AG09309 (cell line): ENCODE measurements around the gene FRMD4A.

Source experiments
- DNase-seq: peaks from one replicate; pipeline ENCODE4 v3.0.0-alpha.2; 2010; ENCODE audit warnings: low read depth
- H3K4me3 ChIP-seq: 2 replicates; pipeline ENCODE4 v1.5.1; 2011; ENCODE audit warnings: mild to moderate bottlenecking, low read depth, low read length, moderate library complexity; ENCODE audit not compliant: control insufficient read depth
- TF ChIP-seq, protein P1 (sequence below): IDR thresholded peaks from 2 replicates; pipeline ENCODE4 v1.5.1; 2011; ENCODE audit warnings: mild to moderate bottlenecking, low read depth, low read length, inconsistent platforms; ENCODE audit not compliant: insufficient read depth, control insufficient read depth; ENCODE audit errors: missing control alignments

Gene FRMD4A

DNA sequence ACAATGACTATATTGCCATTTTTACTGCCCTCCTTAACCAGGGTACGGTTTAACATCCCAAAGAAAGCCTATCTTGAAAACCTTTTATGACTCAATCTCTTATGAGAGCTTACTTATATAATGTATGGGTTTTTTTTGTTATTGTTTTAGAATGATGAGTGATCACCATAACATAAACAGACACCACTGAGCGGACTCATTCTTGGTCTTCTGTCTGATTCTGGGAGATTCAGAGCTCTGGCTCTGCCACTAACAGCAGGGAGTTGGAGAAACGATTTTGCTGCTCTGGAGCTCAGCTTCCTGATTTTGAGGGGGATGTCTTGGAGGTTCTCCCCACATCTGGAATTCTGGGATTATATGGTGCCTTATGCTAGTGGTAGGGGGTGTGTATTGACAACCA, 244.1 kb downstream of the FRMD4A start:
- no peak for DNase-seq
- H3K4me3 ChIP-seq, result no peak overlapping the region
- TF ChIP-seq, protein P1, sequence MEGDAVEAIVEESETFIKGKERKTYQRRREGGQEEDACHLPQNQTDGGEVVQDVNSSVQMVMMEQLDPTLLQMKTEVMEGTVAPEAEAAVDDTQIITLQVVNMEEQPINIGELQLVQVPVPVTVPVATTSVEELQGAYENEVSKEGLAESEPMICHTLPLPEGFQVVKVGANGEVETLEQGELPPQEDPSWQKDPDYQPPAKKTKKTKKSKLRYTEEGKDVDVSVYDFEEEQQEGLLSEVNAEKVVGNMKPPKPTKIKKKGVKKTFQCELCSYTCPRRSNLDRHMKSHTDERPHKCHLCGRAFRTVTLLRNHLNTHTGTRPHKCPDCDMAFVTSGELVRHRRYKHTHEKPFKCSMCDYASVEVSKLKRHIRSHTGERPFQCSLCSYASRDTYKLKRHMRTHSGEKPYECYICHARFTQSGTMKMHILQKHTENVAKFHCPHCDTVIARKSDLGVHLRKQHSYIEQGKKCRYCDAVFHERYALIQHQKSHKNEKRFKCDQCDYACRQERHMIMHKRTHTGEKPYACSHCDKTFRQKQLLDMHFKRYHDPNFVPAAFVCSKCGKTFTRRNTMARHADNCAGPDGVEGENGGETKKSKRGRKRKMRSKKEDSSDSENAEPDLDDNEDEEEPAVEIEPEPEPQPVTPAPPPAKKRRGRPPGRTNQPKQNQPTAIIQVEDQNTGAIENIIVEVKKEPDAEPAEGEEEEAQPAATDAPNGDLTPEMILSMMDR, result no peak

DNA sequence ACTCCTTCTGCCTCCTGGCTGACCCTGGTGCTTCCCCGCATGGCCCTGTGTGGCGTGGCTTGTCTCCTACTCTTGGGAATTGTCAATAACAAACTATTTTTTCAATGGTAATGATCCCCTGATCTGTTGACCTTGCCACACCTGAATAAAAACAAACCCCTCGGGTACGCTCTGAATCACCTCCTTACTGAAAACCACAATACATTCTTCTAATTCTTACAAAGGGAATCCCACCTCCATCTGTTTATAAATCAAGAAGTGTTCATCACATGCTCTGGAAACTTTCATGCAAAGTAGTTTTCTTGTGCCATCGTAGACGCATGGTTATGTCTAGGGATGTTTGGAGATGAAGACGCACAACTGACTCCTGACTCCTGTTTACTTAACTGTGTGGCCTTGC, 245.8 kb downstream of the FRMD4A start:
- no peak overlapping the region for H3K4me3 ChIP-seq
- TF ChIP-seq, protein P1, result no peak
- DNase-seq, result no peak

DNA sequence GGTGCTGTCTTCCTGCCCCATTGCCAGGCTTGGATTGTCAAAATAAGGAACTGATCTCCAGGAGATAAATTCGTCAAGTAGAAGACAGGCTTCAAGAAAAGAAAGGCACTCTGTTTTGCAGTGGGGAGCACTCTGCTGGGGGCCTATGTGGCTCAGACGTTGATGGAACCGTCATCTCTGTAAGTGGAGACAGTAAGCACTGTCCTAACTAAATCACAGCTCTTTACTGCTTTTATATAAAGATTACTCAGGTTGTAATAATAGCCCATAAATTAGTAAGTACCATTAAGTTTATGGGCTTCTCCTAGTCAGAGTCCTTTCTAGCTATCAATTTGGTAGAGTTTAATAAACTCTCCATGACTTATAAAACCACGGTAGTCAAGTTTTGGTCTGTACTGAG, 249.9 kb downstream of the FRMD4A start:
- no peak for DNase-seq
- no peak overlapping the region for H3K4me3 ChIP-seq
- TF ChIP-seq, protein P1, result no peak

DNA sequence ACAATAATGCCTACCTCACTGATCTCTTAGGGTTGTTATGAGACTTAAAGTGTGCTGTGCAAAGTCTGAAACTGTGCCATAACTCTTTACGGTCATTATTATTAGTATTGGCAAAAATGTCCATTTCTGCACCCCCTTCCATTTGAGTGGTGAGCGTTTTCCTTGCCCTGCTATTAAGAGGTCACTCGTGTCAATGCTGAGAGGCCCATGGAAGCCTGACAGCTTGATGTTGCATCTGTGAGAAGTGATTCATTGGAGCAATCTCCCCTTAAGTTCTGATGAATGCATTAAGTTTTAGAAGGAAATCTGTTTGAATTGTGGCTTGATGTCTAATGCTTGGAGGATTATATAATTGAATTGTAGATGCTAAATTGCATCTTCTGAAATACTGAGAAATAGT, 253.3 kb downstream of the FRMD4A start:
- TF ChIP-seq, protein P1, result no peak
- H3K4me3 ChIP-seq, result no peak overlapping the region
- no peak for DNase-seq

DNA sequence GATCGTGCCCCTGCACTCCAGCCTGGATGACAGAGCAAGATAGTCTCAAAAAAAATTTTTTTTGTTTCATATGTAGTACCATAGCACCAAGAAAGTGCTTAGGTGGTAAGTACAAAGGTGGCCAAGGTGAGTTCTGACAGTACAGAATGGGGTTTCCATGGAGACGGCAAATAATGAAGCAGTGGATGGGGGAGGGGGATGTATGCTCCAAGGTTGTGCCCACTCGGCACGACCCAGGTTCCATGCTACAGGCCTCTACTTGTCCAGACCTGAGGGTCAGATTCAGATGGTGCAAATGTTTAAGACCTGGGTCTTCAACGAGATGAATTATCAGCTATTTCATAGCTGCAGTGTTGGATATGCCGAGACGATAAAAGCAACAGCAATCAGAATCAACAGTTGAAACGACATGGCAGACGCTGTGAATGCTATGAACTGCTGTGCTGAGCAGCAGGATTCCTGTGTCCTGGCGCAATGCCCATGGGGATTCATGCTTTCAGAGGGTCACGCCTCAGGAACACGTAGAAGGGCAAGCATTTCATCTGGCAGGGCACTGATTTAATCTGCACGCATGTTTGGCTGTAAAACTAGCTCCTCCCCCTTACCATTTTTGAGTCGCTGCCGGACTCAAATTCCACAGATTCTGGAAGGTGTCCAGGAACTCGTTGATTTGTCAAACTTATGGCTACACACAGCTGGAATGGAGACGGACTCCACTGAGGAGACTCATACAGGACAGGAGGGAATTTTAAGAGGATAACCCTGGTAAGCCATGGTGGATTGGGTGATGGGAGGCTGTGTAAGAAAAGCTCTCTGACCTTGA, 256.5 kb downstream of the FRMD4A start:
- H3K4me3 ChIP-seq, result no peak overlapping the region
- TF ChIP-seq, protein P1, result no peak
- peak; percentile 100 for DNase-seq

DNA sequence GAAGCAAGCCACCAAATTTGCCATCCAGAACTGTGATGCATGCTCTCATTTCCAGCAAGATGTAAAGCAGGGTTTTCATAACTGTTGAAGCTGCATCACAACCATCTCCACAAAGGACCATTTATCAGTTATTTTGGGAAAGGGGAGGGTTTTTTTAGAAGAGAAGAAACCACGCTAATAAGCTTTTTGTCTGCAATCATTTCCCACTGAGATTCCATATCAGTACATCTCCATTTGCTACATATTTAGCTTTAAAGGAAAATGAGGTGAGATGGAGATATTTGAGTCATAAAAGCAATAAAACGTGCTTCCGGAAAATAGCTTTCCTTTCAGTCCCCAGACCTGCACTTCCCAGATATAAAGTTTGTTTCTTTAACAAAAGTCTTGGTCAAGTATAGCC, 258.2 kb downstream of the FRMD4A start:
- no peak for DNase-seq
- no peak overlapping the region for H3K4me3 ChIP-seq
- TF ChIP-seq, protein P1, result no peak
